Activated CD8-positive, alpha-beta T cell treated with anti-CD3 and anti-CD28 coated beads for 36 hours (primary cell): ENCODE data around the gene ELAVL3. TPM values are rescaled to one million over a fixed set of nuclear protein-coding genes. Genes with fewer than 3 reads are reported as not detected.
"Not testable (repeated sequence)": the region's sequence is repeated elsewhere in the genome, so short reads cannot be mapped to it uniquely, and the experiment has no call there.

Experiments used
- ATAC-seq: fragments of 200-7000 bp; cut with Tn5 transposase; one replicate; pipeline ENCODE4 v1.10.0; 2021; ENCODE audit warnings: mild to moderate bottlenecking, moderate library complexity
- CTCF ChIA-PET: fragments of 350-600 bp; sonication (Branson Sonifier 250); formaldehyde crosslinking; loops from one replicate; lab custom pipeline; 2021; ENCODE audit warnings: antibody characterized with exemption; lab: Charles Lee
- POLR2A ChIA-PET: fragments of 350-600 bp; sonication (Branson Sonifier 250); formaldehyde crosslinking; loops from one replicate; lab custom pipeline; 2021; ENCODE audit warnings: antibody characterized with exemption; lab: Charles Lee
- DNase-seq: peaks from one replicate; pipeline ENCODE4 v3.0.0-alpha.2; 2020
- H3K27ac Mint-ChIP-seq: one replicate; pipeline ENCODE4 v1.8.0; 2021; ENCODE audit warnings: mild to moderate bottlenecking, mixed read lengths
- H3K27me3 Mint-ChIP-seq: one replicate; pipeline ENCODE4 v1.8.0; 2021; ENCODE audit warnings: mixed read lengths
- H3K36me3 Mint-ChIP-seq: one replicate; pipeline ENCODE4 v1.8.0; 2021; ENCODE audit warnings: low read depth, mixed read lengths
- H3K4me1 Mint-ChIP-seq: one replicate; pipeline ENCODE4 v1.8.0; 2021; ENCODE audit warnings: low read depth, mixed read lengths
- H3K4me3 Mint-ChIP-seq: one replicate; pipeline ENCODE4 v1.8.0; 2021; ENCODE audit warnings: mild to moderate bottlenecking, moderate library complexity, mixed read lengths
- H3K9me3 Mint-ChIP-seq: one replicate; pipeline ENCODE4 v1.8.0; 2021; ENCODE audit warnings: mixed read lengths
- CTCF ChIP-seq: fragments of 200-600 bp; IDR thresholded peaks from one replicate; pipeline ENCODE4 v1.8.0; 2022; ENCODE audit warnings: antibody characterized with exemption, mild to moderate bottlenecking
- intact Hi-C: fragments of 100-400 bp; cut with micrococcal nuclease; formaldehyde crosslinking; loops from one replicate; pipeline ENCODE4 v1.10.0; 2022
- total RNA-seq, 2 experiments: library from RNA; stranded (reverse); gene quantifications; one replicate each; pipeline ENCODE4 v1.2.3, GENCODE V29; 2021

ELAVL3 gene
- total RNA-seq, 2 experiments from 2014 or later = not detected

GRCh38 chr19:11458236-11458900 is 22.5 kb downstream of the ELAVL3 start:
- TF ChIP-seq CTCF = no peak
- intact Hi-C loops = no loop called here
- no peak overlapping the region for H3K27ac Mint-ChIP-seq
- ChIA-PET POLR2A (no interaction called here), CTCF (no interaction called here)
- DNase-seq = no peak
- H3K36me3 Mint-ChIP-seq = no peaks in the 10 kb centered on the region
- no peaks in the 10 kb centered on the region for H3K9me3 Mint-ChIP-seq
- H3K27me3 Mint-ChIP-seq = no peaks in the 10 kb centered on the region
- ATAC-seq = no peak
- no peaks in the 10 kb centered on the region for H3K4me1 Mint-ChIP-seq
- H3K4me3 Mint-ChIP-seq = no peak overlapping the region

- CTCF ChIA-PET = no interaction called here
- no peak for TF ChIP-seq CTCF
Observed at GRCh38 chr19:11457831-11458230, 23.0 kb downstream of the ELAVL3 start.

GRCh38 chr19:11457115-11457514 is 23.7 kb downstream of the ELAVL3 start:
- Mint-ChIP-seq H3K4me1 (no peaks in the 10 kb centered on the region), H3K9me3 (no peaks in the 10 kb centered on the region), H3K27ac (no peak overlapping the region), H3K4me3 (no peak overlapping the region), H3K27me3 (no peaks in the 10 kb centered on the region), H3K36me3 (no peaks in the 10 kb centered on the region)
- POLR2A ChIA-PET = no interaction called here
- DNase-seq (no peak), ATAC-seq (no peak)
- no peak for TF ChIP-seq CTCF
- CTCF ChIA-PET = no interaction called here
- intact Hi-C loops = no loop called here

More at GRCh38 chr19:11457831-11458230, 23.0 kb downstream of the ELAVL3 start:
- H3K4me1 Mint-ChIP-seq = no peaks in the 10 kb centered on the region
- H3K36me3 Mint-ChIP-seq = no peaks in the 10 kb centered on the region
- ATAC-seq (no peak), DNase-seq (no peak)
- no peaks in the 10 kb centered on the region for H3K27me3 Mint-ChIP-seq
- no peak overlapping the region for H3K27ac Mint-ChIP-seq
- intact Hi-C loops = no loop called here
- POLR2A ChIA-PET = no interaction called here
- H3K4me3 Mint-ChIP-seq = no peak overlapping the region
- no peaks in the 10 kb centered on the region for H3K9me3 Mint-ChIP-seq

- Mint-ChIP-seq H3K4me3 (no peak overlapping the region), H3K27me3 (no peaks in the 10 kb centered on the region), H3K9me3 (no peaks in the 10 kb centered on the region), H3K4me1 (no peaks in the 10 kb centered on the region), H3K36me3 (no peaks in the 10 kb centered on the region), H3K27ac (no peak overlapping the region)
- ATAC-seq (no peak), DNase-seq (no peak)
- ChIA-PET CTCF (interaction anchor here (1.1 kb wide), 1 partner anchor 26 kb away, joined by 3 read pairs; no protein-coding TSS in a partner anchor), POLR2A (no interaction called here)
- intact Hi-C loops = no loop called here
- no peak for TF ChIP-seq CTCF
Observed at GRCh38 chr19:11456659-11457058, 24.2 kb downstream of the ELAVL3 start.

GRCh38 chr19:11455233-11455554 is 25.7 kb downstream of the ELAVL3 start:
- H3K9me3 Mint-ChIP-seq, H3K27ac Mint-ChIP-seq, H3K36me3 Mint-ChIP-seq, H3K4me1 Mint-ChIP-seq, H3K4me3 Mint-ChIP-seq, intact Hi-C loops, DNase-seq, H3K27me3 Mint-ChIP-seq, ATAC-seq: not testable (repeated sequence)
- ChIA-PET CTCF (interaction anchor here (1.2 kb wide), 1 partner anchor 27 kb away, joined by 6 read pairs; no protein-coding TSS in a partner anchor), POLR2A (interaction anchor here (1.0 kb wide), 1 partner anchor 27 kb away, joined by 3 read pairs; no protein-coding TSS in a partner anchor)
